ENCODE measurements around the gene KRTAP3-3.

KRTAP3-3 gene

DNA sequence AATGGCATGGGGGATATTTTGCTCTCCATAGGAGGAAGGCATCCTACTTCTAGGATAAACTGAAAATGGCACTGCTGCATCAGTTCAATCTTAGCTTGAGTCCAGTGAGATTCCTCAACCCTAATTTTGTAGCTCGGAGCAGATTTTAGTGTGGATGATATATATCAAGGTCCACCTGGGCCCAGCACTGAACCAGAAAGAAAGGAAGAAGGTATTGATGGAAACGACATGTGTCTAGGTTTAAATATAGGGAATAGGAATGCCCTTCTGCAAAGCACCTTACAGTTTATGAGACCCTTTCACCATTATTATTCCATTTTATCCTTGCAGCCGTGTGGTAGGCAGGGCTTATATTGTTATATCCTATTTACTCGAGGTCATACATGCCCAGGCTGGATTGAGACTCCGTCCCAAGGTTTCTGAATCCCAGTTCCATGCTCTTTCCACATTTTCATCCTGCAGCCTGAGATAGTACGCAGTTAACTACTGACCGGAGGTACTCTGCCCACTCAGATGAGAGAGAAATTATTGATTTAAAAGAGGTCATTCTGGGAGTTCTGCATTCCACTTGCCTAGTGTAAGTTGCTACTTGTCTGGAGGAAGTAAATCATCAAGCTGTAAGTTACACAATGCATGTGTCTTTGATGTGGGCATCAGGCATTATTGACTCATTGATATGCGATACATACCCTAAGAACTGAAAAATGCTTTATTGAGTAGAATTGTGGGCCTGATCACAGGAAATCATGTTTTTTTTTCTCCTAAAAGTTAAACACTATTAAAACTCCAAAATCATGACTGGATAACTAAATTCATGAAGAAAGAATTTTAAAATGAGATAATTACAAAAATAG lies 37.3 kb downstream of the KRTAP3-3 start:
- no peak for DNase-seq

DNA sequence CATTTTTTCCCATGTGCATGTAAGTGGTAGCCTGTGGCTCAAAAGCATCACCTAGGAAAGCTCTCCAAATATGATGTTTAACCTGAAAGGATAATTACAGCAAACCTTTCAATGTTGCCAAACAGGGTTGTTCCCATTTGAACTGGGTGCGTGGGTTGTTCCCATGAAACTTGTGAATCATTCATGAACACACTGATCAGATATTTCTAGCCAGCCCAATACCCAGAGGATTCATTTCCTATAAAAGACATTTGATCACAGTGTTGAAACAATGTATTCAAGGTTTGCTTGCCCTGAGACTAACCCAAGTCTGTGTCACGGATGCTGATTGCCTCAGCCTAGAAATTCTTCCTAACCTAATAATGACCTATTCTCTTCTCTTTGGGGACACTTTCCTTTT lies 40.1 kb downstream of the KRTAP3-3 start:
- no peak for DNase-seq

DNA sequence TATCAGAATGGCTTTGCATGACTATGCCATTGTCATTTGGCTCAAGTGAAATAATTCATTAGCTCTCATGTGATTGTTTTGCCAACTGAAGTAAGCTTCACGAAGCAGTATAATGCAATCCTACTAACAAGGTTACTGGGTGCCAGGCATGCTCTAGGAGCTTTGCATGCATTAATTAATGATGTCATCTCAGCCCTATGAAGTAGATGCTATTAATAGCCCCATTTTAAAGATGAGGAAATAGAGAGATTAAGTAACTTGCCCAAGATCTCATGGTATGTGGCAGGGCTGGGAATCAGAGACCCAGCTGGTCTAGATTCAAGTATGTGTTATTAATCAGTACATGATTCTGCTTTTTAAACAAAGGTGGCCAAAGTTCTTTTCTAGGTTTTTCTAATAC lies 41.3 kb downstream of the KRTAP3-3 start:
- DNase-seq, result no peak

DNA sequence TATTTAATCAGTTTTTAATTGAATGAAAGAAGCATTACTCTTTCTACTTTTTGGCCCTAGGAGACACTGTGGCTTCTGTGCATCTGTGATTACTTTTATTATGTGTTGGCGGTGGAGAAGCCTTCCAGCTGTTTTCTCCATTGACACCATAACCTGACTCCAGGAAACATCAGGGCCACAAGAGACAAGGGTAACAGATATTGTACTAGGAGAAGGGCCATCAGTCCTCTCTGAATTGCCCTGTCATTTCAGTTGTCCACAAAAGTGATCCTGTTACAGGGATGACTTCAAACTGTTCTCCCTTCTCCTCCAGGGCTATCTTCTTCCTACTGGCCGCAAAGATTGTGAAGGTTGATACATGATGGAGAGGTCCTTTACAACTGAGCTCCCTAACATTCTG lies 41.8 kb downstream of the KRTAP3-3 start:
- no peak for DNase-seq

- no peak for DNase-seq
These were observed 42.8 kb downstream of the KRTAP3-3 start for GRCh38 chr17:40951011-40951622.

DNA sequence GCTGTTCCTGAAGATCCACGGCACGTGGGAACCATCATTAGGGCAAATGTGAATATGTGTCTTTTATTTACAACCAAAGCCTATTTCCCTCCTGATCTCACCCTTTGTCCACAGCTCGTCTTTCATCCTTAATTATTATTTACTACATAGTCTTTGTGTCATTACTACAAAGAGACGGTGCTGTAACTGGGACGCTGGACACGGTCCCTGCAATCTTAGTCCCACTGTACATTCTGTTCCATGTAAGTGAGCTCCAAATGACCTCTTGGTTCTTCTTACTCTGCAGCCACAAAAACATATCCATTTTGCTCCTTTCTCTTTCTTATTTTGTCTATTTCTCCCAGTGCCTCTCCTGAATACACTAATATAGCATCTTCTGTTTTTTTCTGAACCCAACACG lies 43.8 kb downstream of the KRTAP3-3 start:
- DNase-seq, result no peak

DNA sequence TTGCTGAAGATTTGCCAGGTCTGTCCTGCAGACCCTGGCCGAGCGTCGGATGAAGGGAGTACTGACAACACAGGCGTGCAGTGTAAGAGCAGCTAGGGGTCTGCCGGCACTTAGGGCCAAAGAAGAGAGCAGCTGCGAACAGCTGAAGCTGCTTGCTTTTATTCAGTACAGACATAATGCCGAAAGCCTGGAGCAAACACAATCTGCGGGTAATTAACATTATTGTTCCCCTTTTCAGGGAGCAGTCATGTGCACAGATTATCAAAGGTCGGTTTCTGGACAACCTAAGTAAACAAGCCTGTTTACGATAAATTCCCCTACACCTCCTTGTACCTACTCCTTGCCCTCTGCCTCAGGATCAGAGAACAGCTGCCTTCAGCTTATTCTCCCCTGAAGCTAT lies 44.5 kb downstream of the KRTAP3-3 start:
- DNase-seq, result no peak

DNA sequence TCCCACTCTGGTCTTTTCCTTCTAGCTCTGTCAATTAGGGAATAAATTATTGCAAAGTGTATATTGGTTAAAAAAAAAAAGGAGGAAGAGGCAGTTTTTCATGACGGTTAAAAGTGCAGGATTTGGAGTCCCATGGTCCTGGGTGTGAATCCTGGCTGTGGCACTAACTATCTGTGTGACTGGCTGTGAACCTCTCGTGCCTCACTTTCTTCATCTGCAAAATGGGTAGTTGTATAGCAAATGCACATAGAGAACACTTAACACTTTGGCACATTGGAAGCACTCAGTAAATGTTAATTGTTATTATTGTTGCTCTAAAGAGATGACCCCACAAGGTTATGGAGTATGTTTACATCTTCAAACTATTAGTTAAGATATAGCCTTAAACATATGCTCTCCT lies 46.0 kb downstream of the KRTAP3-3 start:
- DNase-seq, result no peak

GRCh38 chr17:40945414-40945813 lies 48.5 kb downstream of the KRTAP3-3 start:
- DNase-seq, result no peak

DNA sequence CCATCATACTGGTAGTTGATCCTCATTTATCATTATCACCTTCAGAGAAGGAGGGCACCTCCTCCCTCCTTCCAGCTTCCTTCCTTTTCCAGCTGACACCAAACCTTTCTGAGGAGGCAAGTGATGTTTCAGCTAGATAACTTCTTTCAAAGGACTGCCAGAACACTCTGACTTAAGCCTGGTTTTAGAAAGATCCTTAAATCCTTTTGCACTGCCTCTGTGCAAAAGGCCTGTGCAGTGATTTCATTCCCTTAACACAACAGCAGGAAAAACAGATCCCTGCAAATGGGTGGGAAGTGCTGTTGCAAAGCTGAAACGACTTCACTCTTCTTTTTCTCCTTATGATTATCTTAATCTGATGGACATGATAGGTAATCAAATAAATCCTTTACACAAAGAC lies 49.4 kb downstream of the KRTAP3-3 start:
- DNase-seq, result no peak
